Stomach (tissue), 9 donors: ENCODE data around the gene TESPA1. TPM values are rescaled to one million over a fixed set of nuclear protein-coding genes. Genes with fewer than 3 reads are reported as not detected.

Experiments used
- DNase-seq, 2 donors: peaks; one replicate each; pipeline versions ENCODE4 v3.0.0 to v3.0.0-alpha.2; 2013 to 2019
- H3K27ac ChIP-seq, 5 donors: fragments of 200-600 bp in 4 of 5; sonication (generic) in 4 of 5; one replicate each; pipeline ENCODE4 v1.5.1; 2013 to 2019; ENCODE audit warnings: mild to moderate bottlenecking in 1 of 5, moderate library complexity in 1 of 5
- H3K27me3 ChIP-seq, 3 donors: fragments of 200-600 bp; sonication (generic); one replicate each; pipeline ENCODE4 v1.5.1; 2017 to 2019; ENCODE audit warnings: mixed run types in 1 of 3
- H3K36me3 ChIP-seq, 4 donors: fragments of 200-600 bp; sonication (generic); 1 replicate in 3 of 4; 2 replicates in 1 of 4; pipeline ENCODE4 v1.5.1; 2016 to 2019
- H3K4me1 ChIP-seq, 4 donors: fragments of 200-600 bp; sonication (generic); one replicate each; pipeline ENCODE4 v1.5.1; 2016 to 2019
- H3K4me3 ChIP-seq, 4 donors: fragments of 200-600 bp; sonication (generic) in 3 of 4; one replicate each; pipeline ENCODE4 v1.5.1; 2016 to 2019; ENCODE audit warnings: mild to moderate bottlenecking in 1 of 4
- H3K9me3 ChIP-seq, 4 donors: fragments of 200-600 bp; sonication (generic); one replicate each; pipeline ENCODE4 v1.5.1; 2016 to 2019
- CTCF ChIP-seq, 7 experiments: fragments of 450-650 bp in 4 of 7; fragments of 200-600 bp in 3 of 7; sonication (generic) in 3 of 7; IDR thresholded peaks; one replicate each; pipeline ENCODE4 v1.5.1; 2016 to 2019; ENCODE audit warnings: antibody characterized with exemption in 7 of 7, control low read depth in 2 of 7, mild to moderate bottlenecking in 1 of 7
- EP300 ChIP-seq: sonication (generic); formaldehyde crosslinking; IDR thresholded peaks from one replicate; pipeline ENCODE4 v1.6.1; 2017; ENCODE audit warnings: antibody characterized with exemption
- POLR2A ChIP-seq, 4 donors: fragments of 450-650 bp; IDR thresholded peaks; one replicate each; pipeline ENCODE4 v1.6.1; 2016; ENCODE audit warnings: antibody characterized with exemption in 4 of 4, control low read depth in 2 of 4, mild to moderate bottlenecking in 1 of 4, moderate library complexity in 1 of 4
- POLR2AphosphoS5 ChIP-seq, 3 donors: sonication (generic); formaldehyde crosslinking; IDR thresholded peaks; one replicate each; pipeline ENCODE4 v1.6.1; 2016; ENCODE audit warnings: antibody characterized with exemption in 3 of 3
- WGBS, 5 donors: extraction: QIAGEN DNeasy Blood & Tissue Kit in 3 of 5; methylation state at CpG; one replicate each; pipeline versions ENCODE4 v1.1.5 to v1.1.7; 2013 to 2018; 5-methylcytosine and 5-hydroxymethylcytosine counted together
- intact Hi-C: fragments of 100-400 bp; cut with DNase I; formaldehyde crosslinking; loops from one replicate; pipeline ENCODE4 v1.15.1; 2023; ENCODE audit warnings: low total_unique reads
- polyA plus RNA-seq, 3 donors: library from polyadenylated mRNA; stranded (reverse); fragments of 200-250 nt; gene quantifications; one replicate each; pipeline ENCODE4 v1.2.3, GENCODE V29; 2013
- total RNA-seq, 5 donors: library from RNA; depleted of rRNA; stranded (reverse); fragments of >200 nt; gene quantifications; one replicate each; pipeline versions ENCODE4 v1.1.0 to v1.2.3, GENCODE V29; 2014 to 2016
- donor health status: healthy with polysubstance abuse.
- donor health status: Bipolar disorder and iron deficiency.
- donor health status: healthy.

Gene TESPA1
- total and polyA plus RNA-seq, 8 donors: 0.81 to 2.6 (median 1.2) TPM; not detected in 4

- H3K4me3 ChIP-seq: no peak overlapping the region
- no peaks in the 10 kb centered on the region for H3K4me1 ChIP-seq
- no peaks in the 10 kb centered on the region for H3K9me3 ChIP-seq
- no peak for DNase-seq
- no peak overlapping the region for H3K27ac ChIP-seq
- TF ChIP-seq POLR2AphosphoS5 (IDR thresholded peaks at IDR 0.05): no peak
- WGBS, 5 donors: 75 to 90% (median 80%) methylated on average over 3 of the region's 3 CpGs
- intact Hi-C loops: no loop called here
- no peaks in the 10 kb centered on the region for H3K27me3 ChIP-seq
- H3K36me3 ChIP-seq: no peaks in the 10 kb centered on the region
Measured at GRCh38 chr12:54941659-54942058, 42.9 kb downstream of the TESPA1 start.

GRCh38 chr12:54940727-54941315 lies 43.7 kb downstream of the TESPA1 start:
- H3K4me3 ChIP-seq: no peak overlapping the region
- no peak for TF ChIP-seq CTCF (IDR thresholded peaks at IDR 0.05)
- no peaks in the 10 kb centered on the region for H3K36me3 ChIP-seq
- WGBS, 5 donors: 65 to 84% (median 81%) methylated on average over 6 of the region's 6 CpGs
- no peaks in the 10 kb centered on the region for H3K9me3 ChIP-seq
- no peak overlapping the region for H3K27ac ChIP-seq
- H3K4me1 ChIP-seq: peaks cover 0 to 4% (median 0%) of the 10 kb centered on the region in 4 donors
- intact Hi-C loops: no loop called here
- DNase-seq: no peak
- H3K27me3 ChIP-seq: no peaks in the 10 kb centered on the region

GRCh38 chr12:54937929-54938328 lies 46.6 kb downstream of the TESPA1 start:
- 79 to 89% (median 87%) methylated on average over 2 of the region's 2 CpGs for WGBS, 5 donors
- Histone ChIP-seq H3K4me3 (no peak overlapping the region), H3K36me3 (no peaks in the 10 kb centered on the region), H3K27me3 (no peaks in the 10 kb centered on the region), H3K4me1 (peaks cover 10 to 26% (median 13%) of the 10 kb centered on the region in 4 donors), H3K9me3 (no peaks in the 10 kb centered on the region), H3K27ac (no peak overlapping the region)
- TF ChIP-seq POLR2A (IDR thresholded peaks at IDR 0.05) (no peak), EP300 (no peak)
- no peak for DNase-seq
- intact Hi-C loops: no loop called here

GRCh38 chr12:54937376-54937775 lies 47.2 kb downstream of the TESPA1 start:
- intact Hi-C loops: no loop called here
- no peak for TF ChIP-seq CTCF (IDR thresholded peaks at IDR 0.05)
- no peak for TF ChIP-seq POLR2A (IDR thresholded peaks at IDR 0.05)
- no peak for TF ChIP-seq EP300
- no peak for TF ChIP-seq POLR2AphosphoS5 (IDR thresholded peaks at IDR 0.05)
- DNase-seq: no peak

GRCh38 chr12:54936736-54937135 lies 47.8 kb downstream of the TESPA1 start:
- H3K9me3 ChIP-seq: no peaks in the 10 kb centered on the region
- peaks cover 10 to 31% (median 13%) of the 10 kb centered on the region in 4 donors for H3K4me1 ChIP-seq
- intact Hi-C loops: no loop called here
- TF ChIP-seq POLR2A (IDR thresholded peaks at IDR 0.05): no peak
- TF ChIP-seq EP300: no peak
- no peak for TF ChIP-seq CTCF (IDR thresholded peaks at IDR 0.05)
- TF ChIP-seq POLR2AphosphoS5 (IDR thresholded peaks at IDR 0.05): no peak
- no peak overlapping the region for H3K4me3 ChIP-seq
- WGBS, 5 donors: 32 to 90% (median 49%) methylated on average over 3 of the region's 3 CpGs
- DNase-seq: no peak
- no peak overlapping the region for H3K27ac ChIP-seq
- no peaks in the 10 kb centered on the region for H3K27me3 ChIP-seq
- H3K36me3 ChIP-seq: no peaks in the 10 kb centered on the region

More at GRCh38 chr12:54937376-54937775, 47.2 kb downstream of the TESPA1 start:
- Histone ChIP-seq H3K36me3 (no peaks in the 10 kb centered on the region), H3K9me3 (no peaks in the 10 kb centered on the region), H3K27me3 (no peaks in the 10 kb centered on the region), H3K27ac (no peak overlapping the region), H3K4me3 (no peak overlapping the region), H3K4me1 (peaks cover 10 to 31% (median 13%) of the 10 kb centered on the region in 4 donors)
